Measurements from ENCODE around the gene RMC1.

GRCh38 chr18:23545247-23545789, 42.0 kb downstream of the RMC1 start:
- TF ChIP-seq POLR2A (IDR thresholded peaks at IDR 0.05) = no peak
- TF ChIP-seq, protein P1, sequence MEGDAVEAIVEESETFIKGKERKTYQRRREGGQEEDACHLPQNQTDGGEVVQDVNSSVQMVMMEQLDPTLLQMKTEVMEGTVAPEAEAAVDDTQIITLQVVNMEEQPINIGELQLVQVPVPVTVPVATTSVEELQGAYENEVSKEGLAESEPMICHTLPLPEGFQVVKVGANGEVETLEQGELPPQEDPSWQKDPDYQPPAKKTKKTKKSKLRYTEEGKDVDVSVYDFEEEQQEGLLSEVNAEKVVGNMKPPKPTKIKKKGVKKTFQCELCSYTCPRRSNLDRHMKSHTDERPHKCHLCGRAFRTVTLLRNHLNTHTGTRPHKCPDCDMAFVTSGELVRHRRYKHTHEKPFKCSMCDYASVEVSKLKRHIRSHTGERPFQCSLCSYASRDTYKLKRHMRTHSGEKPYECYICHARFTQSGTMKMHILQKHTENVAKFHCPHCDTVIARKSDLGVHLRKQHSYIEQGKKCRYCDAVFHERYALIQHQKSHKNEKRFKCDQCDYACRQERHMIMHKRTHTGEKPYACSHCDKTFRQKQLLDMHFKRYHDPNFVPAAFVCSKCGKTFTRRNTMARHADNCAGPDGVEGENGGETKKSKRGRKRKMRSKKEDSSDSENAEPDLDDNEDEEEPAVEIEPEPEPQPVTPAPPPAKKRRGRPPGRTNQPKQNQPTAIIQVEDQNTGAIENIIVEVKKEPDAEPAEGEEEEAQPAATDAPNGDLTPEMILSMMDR (IDR thresholded peaks at IDR 0.05) = no peak
